AG04449 (cell line): ENCODE measurements around the gene ENOSF1.

Experiments used
- CTCF ChIA-PET: fragments of 350-600 bp; formaldehyde crosslinking; extraction: SDS; loops from one replicate; lab custom pipeline; 2021; ENCODE audit warnings: antibody characterized with exemption; lab: Yijun Ruan, JAX
- POLR2A ChIA-PET: fragments of 400-600, 350-600 bp; formaldehyde crosslinking; extraction: SDS; loops from one replicate; lab custom pipeline; 2020; ENCODE audit warnings: antibody characterized with exemption, inconsistent platforms; lab: Yijun Ruan, JAX
- DNase-seq: peaks from one replicate; pipeline ENCODE4 v3.0.0-alpha.2; 2010; ENCODE audit warnings: low read depth, low spot score
- H3K4me3 ChIP-seq: 2 replicates; pipeline ENCODE4 v1.5.1; 2011; ENCODE audit warnings: low read depth, mild to moderate bottlenecking, control low read depth, low read length
- TF ChIP-seq, protein P1 (sequence below): IDR thresholded peaks from one replicate; pipeline ENCODE4 v1.5.1; 2011; ENCODE audit warnings: mild to moderate bottlenecking, moderate library complexity, low read length, control low read depth, inconsistent platforms; ENCODE audit not compliant: insufficient read depth; ENCODE audit errors: missing control alignments

Gene ENOSF1

DNA sequence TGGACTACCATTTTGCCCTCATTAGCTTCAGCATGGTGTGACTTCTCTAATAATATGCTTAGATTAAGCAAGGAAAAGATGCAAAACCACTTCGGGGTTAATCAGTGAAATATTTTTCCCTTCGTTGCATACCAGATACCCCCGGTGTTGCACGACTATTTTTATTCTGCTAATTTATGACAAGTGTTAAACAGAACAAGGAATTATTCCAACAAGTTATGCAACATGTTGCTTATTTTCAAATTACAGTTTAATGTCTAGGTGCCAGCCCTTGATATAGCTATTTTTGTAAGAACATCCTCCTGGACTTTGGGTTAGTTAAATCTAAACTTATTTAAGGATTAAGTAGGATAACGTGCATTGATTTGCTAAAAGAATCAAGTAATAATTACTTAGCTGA lies 38.7 kb downstream of the ENOSF1 start:
- TF ChIP-seq, protein P1, sequence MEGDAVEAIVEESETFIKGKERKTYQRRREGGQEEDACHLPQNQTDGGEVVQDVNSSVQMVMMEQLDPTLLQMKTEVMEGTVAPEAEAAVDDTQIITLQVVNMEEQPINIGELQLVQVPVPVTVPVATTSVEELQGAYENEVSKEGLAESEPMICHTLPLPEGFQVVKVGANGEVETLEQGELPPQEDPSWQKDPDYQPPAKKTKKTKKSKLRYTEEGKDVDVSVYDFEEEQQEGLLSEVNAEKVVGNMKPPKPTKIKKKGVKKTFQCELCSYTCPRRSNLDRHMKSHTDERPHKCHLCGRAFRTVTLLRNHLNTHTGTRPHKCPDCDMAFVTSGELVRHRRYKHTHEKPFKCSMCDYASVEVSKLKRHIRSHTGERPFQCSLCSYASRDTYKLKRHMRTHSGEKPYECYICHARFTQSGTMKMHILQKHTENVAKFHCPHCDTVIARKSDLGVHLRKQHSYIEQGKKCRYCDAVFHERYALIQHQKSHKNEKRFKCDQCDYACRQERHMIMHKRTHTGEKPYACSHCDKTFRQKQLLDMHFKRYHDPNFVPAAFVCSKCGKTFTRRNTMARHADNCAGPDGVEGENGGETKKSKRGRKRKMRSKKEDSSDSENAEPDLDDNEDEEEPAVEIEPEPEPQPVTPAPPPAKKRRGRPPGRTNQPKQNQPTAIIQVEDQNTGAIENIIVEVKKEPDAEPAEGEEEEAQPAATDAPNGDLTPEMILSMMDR: no peak
- no peak for DNase-seq
- CTCF ChIA-PET: interaction anchor here (1.1 to 1.7 kb wide), 3 partner anchors 50 to 166 kb away, joined by 4 to 8 read pairs (median 4); no protein-coding TSS in a partner anchor
- H3K4me3 ChIP-seq: no peak overlapping the region
- POLR2A ChIA-PET: no interaction called here

DNA sequence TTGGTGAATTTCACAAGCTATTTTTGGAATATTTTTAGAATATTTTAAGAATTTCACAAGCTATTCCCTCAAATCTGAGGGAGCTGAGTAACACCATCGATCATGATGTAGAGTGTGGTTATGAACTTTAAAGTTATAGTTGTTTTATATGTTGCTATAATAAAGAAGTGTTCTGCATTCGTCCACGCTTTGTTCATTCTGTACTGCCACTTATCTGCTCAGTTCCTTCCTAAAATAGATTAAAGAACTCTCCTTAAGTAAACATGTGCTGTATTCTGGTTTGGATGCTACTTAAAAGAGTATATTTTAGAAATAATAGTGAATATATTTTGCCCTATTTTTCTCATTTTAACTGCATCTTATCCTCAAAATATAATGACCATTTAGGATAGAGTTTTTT lies 39.1 kb downstream of the ENOSF1 start:
- ChIA-PET CTCF (interaction anchor here (1.1 to 1.7 kb wide), 3 partner anchors 49 to 166 kb away, joined by 4 to 8 read pairs (median 4); no protein-coding TSS in a partner anchor), POLR2A (interaction anchor here (0.7 kb wide), 1 partner anchor 405 kb away, joined by 3 read pairs; no protein-coding TSS in a partner anchor)
- H3K4me3 ChIP-seq: no peak overlapping the region
- DNase-seq: no peak
- TF ChIP-seq, protein P1: no peak

DNA sequence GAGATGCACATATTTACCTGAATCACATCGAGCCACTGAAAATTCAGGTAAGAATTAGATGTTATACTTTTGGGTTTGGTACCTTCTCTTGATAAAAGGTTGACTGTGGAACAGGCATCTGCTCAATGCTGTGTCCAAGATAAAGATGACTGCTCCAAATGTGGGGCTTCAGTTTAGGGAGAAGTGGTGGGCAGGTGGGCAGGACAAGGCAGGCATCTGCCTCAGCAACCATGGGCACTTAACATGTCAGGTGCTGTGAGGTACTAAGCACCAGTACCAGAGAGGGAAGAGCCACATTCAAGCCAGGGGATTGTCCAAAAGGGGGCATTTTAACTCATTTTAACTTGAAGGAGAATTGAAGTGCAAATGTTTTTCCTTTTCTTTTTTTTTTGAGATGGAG lies 41.0 kb downstream of the ENOSF1 start:
- TF ChIP-seq, protein P1: no peak
- CTCF ChIA-PET: no interaction called here
- POLR2A ChIA-PET: interaction anchor here (0.8 kb wide), 1 partner anchor 13 kb away, joined by 3 read pairs; no protein-coding TSS in a partner anchor
- DNase-seq: no peak
- no peak overlapping the region for H3K4me3 ChIP-seq

DNA sequence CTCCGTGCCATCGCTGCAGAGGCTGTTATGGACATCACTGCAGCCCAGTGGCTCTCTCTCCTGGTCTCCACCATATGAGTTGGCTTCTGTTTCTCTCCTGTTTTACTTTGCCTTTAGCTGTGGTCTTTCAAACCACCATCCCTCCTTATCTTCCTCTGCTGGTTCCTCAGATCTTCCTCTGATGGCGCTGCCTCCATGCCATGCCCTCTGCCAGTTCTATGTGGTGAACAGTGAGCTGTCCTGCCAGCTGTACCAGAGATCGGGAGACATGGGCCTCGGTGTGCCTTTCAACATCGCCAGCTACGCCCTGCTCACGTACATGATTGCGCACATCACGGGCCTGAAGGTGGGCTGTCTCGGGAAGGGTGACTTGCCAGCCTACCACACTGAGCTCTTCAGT lies 41.9 kb downstream of the ENOSF1 start:
- DNase-seq: no peak

DNA sequence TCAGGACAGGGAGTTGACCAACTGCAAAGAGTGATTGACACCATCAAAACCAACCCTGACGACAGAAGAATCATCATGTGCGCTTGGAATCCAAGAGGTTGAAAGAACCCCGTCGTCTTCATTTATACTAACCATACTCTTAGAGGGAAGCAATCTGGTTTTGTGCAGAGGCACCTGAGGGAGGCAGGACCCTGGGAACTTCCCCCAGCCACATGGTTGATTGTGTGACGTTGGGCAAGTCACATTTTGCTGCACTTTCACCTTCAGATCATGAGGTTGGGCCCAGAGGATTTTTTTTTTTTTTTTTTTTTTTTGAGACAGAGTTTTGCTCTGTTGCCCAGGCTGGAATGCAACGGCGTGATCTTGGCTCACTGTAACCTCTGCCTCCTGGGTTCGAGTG lies 43.4 kb downstream of the ENOSF1 start:
- CTCF ChIA-PET: no interaction called here
- POLR2A ChIA-PET: no interaction called here
- TF ChIP-seq, protein P1: no peak
- no peak for DNase-seq
- H3K4me3 ChIP-seq: no peak overlapping the region

More for the DNA sequence above, 41.9 kb downstream of the ENOSF1 start:
- CTCF ChIA-PET: no interaction called here
- POLR2A ChIA-PET: interaction anchor here (0.8 kb wide), 1 partner anchor 12 kb away, joined by 3 read pairs; no protein-coding TSS in a partner anchor
- H3K4me3 ChIP-seq: no peak overlapping the region
- TF ChIP-seq, protein P1: no peak

DNA sequence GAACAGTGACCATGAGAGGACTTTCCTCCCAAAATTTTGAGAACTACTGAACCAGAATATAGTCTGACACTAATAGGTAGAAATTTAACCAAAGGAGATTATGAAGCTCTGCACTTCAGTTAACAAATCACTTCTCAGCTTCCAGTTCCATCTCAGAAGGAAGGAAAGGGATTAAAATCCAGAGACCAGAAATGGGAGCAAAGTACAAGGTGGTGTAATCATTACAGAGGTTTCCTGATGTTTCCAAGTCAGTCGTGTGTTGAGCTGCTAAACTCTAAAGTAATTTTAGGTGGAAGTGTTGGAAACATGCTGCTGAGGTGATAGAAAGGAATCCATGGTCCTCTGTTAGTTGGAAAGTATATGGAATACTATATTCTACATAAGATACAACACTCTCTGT lies 44.2 kb downstream of the ENOSF1 start:
- no peak overlapping the region for H3K4me3 ChIP-seq
- POLR2A ChIA-PET: no interaction called here
- no peak for DNase-seq
- TF ChIP-seq, protein P1: no peak
- CTCF ChIA-PET: no interaction called here
